IPS-11a (cell line): ENCODE results near the gene CDK2.
"Not testable (repeated sequence)": the region's sequence is repeated elsewhere in the genome, so short reads cannot be mapped to it uniquely, and the experiment has no call there.

Experiments
- H3K4me3 ChIP-seq: one replicate; pipeline ENCODE4 v1.5.1; 2013; ENCODE audit warnings: low read depth, low read length, control low read depth

The CDK2 gene

GRCh38 chr12:55966408-55967281, at the start of gene CDK2:
Gene CDK2, plus strand, starts transcription at chr12:55966830. Its CDS starts 179 bp downstream, at chr12:55967009.
- H3K4me3 ChIP-seq, result peak within 1 kb of the TSS; percentile 73

DNA sequence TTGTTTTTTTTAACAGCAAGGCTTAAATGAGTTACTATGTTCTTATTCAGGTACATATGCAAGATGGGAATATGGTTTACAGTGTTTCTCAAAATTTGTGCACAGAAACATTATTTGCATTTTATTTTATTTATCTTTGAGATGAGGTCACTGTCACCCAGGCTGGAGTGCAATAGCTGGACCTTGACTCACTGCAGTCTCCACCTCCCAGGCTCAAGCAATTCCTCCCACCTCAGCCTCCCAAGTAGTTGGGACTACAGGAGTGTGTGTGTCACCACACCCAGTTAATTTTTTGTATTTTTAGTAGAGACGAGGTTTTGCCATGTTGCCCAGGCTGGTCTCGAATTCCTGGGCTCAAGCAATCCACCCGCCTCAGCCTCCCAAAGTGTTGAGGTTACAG, 47.6 kb upstream of the CDK2 start:
- H3K4me3 ChIP-seq, result not testable (repeated sequence)

- no peak overlapping the region for H3K4me3 ChIP-seq
Measured at GRCh38 chr12:55922126-55922525, 44.5 kb upstream of the CDK2 start.

- H3K4me3 ChIP-seq, result not testable (repeated sequence)
Measured at GRCh38 chr12:55923648-55924047, 43.0 kb upstream of the CDK2 start.

- no peak overlapping the region for H3K4me3 ChIP-seq
Measured at GRCh38 chr12:55925371-55925770, 41.3 kb upstream of the CDK2 start.

DNA sequence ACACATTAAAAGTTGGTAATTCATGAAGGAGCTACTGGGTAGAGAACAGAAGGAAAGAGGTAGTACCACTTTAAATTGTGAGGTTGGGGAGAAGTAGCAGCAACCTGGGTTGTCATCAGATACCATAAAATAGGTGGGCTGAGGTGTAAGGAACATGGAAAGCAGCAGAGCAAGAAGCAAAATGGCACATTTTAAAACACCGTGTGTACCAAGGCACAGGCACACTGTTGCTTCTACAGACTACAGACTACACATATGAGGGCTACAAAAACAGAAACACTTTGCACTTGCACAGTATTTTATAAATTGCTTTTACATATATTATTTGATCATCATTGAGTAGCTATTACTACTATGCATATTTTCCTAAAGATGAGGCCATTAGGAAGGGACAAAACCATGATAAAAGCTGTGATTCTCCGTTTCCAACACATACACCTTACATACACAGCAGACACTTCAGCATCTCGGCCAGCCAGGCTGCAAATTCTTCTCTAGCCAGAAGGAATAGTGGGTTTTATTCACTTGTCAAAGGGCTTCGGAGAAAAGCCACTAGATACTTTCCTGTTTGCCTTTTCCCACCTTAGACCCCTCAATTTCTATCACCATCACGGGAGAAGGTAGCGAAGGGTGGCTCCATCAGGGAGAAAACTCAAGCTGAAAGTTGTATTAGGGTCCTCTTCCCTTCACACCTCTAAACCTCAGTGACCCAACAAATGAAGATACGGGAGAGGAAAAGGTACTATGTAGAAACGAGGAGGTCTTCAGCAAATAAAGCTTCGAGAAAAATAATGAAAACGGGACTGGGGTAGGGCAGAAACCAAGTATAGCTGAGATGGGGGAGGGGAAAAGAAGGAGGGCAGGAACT, 40.5 kb upstream of the CDK2 start:
- peak overlapping the region; percentile 99 for H3K4me3 ChIP-seq

- H3K4me3 ChIP-seq, result peak overlapping the region; percentile 99
Measured at GRCh38 chr12:55926738-55927587, 39.7 kb upstream of the CDK2 start.

GRCh38 chr12:55927588-55928502, 38.8 kb upstream of the CDK2 start, which contains the start of gene PYM1:
Gene PYM1, minus strand, starts transcription at chr12:55927894. Its CDS starts 133 bp downstream, at chr12:55927761.
- peak within 1 kb of the TSS; percentile 99 for H3K4me3 ChIP-seq

DNA sequence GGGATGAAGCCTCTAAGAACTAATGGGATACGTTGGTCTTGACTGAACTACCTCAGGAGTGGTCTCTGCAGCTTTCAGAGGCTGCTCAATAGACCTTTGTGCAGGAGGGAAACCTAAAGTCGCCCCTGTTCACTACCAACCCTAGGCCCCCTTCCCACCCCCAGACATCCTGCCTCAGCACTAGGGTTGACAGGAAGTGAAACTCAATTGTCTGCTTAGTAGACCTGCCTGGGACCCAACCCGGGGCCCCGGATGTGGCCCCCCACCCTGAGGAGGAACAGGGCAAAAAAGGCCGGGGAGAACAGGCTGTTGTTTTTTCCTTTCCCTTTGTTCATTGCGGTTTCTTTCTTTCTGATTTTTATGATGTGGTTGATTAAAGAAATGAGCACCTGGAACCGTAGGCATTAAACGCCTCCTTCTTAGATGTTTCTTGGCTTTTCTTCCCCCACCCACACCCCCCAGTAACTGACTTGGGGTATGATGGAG, 37.3 kb upstream of the CDK2 start:
- no peak overlapping the region for H3K4me3 ChIP-seq

- H3K4me3 ChIP-seq, result peak within 1 kb of the TSS; percentile 59
Measured at GRCh38 chr12:55930771-55931316, 35.8 kb upstream of the CDK2 start, which contains the start of gene DGKA. Gene DGKA, plus strand, starts transcription at chr12:55931162. Its CDS starts 5,342 bp downstream, at chr12:55936504.

GRCh38 chr12:55931317-55931779, 35.3 kb upstream of the CDK2 start:
- H3K4me3 ChIP-seq, result peak overlapping the region; percentile 36

DNA sequence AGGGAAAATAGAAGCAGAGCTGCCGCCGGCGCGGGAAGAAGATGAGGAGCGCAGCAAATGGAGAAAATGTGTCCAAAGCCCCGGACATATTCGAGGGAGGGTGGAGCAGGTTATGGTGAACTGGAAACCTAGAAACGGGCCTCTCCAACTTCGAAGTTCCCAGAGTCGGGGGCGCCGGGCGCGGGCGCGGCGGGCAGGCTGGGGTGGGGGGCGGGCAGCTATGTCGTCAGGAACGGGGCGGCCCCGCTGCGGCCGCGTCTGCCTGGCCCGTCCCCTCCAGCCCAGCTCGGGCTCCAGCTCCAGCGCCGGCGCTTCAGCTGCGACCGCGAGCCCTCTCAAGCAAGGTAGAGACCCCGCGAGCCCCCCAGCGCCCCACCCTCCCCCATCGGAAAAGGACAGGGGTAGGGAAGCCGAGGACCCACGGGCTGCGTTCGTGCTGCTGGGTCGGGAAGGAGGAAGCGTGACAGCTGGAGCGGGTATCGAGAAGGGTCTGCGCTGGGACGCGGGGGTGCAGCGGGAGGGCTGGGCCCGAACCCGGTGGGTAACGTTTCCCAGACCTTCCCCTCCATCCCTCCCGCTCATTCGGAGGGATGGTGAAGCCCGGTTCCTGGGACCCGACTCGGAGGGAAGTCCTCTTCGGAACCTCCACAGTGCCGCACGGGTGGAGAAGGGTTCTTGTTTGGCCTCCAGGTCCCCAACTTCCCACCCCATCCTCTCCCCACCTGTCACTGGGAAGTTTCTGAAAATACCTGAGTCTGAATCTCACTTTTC, 34.7 kb upstream of the CDK2 start:
- peak overlapping the region; percentile 59 for H3K4me3 ChIP-seq

DNA sequence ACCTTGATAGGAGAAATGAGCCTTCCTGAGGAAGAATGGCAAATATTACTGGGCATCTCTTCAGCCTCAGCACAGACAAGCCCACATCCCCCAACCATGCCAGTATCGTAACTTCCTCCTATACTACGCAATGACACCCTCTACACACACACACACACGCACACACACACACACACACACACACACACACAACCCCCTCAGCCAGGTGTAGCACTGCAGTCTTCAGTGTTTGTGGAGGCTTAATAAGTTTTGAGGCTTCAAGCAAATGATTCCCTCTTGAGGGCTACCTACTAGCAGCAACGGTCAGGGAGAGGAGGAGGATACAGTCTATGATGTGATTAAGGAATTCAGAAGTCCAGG, 34.1 kb upstream of the CDK2 start:
- H3K4me3 ChIP-seq, result peak overlapping the region; percentile 59

GRCh38 chr12:55933169-55933798, 33.3 kb upstream of the CDK2 start:
- H3K4me3 ChIP-seq, result no peak overlapping the region

DNA sequence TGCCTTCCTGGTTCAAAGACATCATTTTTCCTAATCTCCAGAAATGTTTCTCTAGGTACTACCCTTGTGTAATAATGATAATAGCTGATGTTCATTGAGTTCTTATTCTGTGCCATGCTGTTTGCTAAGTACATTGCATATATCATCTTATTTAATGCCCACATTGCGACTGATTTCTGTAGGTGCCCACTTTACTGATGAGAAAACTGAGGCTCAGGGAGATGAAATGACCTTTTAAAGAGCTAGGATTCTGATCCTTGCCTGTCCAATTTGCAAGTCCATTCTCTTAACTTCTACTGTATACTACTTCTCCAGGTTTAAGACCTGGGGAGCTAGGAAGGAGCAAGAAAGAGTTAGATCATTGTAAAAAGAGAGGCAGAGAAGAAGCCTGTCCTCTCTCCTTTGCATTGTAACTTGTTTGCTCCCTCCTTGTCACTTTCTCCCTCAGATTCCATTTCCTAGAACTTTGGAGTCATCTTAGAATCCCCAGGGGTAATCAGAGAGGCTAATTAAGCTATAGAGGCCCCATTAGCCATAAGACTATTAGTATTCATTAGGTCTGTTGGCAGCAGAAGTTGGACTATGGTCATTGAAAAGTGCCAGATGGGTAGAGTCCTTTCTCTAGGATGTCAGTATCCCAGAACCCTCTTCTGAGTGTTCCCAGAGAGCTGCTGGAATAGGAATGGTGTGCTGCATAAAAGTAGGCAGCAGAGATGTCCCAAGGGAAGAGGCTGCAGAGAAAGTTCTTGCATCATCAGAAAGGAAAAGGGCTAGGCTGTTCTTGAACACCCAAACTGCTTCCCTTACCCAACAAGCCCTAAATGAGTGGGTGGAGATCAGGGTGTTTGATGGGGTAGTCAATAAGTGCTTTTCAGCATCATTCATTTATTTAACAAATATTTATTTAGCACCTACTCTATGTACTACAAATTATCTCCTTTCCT, 32.6 kb upstream of the CDK2 start:
- no peak overlapping the region for H3K4me3 ChIP-seq

DNA sequence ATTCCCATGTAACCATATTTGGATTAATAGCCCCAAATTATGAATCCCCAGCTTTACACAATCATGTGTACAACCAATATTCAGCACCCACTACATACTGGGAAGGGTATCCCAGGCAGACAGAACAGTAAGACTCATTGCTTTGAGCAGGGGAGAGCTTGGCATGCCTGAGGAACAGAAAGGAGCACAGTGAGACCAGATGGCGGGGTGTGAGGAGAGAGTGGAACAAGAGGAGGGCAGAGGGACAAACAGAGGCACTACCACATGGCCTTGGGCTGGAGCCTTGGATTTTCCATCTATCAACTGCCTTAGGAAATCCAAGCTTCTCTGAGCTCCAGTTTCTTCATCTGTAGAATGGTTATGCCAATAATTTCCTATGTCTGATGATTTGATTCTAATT, 31.9 kb upstream of the CDK2 start:
- H3K4me3 ChIP-seq, result no peak overlapping the region

GRCh38 chr12:55935738-55936151, 30.9 kb upstream of the CDK2 start:
- no peak overlapping the region for H3K4me3 ChIP-seq
